SK-N-SH (cell line): ENCODE data around the gene GALNT18. TPM values are rescaled to one million over a fixed set of nuclear protein-coding genes. Genes with fewer than 3 reads are reported as not detected.
A peak's percentile ranks its signal among the peaks of the same experiment; 100 is the strongest.

Source experiments
- CTCF ChIA-PET: fragments of 300-600, 350-600 bp; formaldehyde crosslinking; extraction: SDS; loops from one replicate; lab custom pipeline; 2021; lab: Yijun Ruan, JAX
- POLR2A ChIA-PET: fragments of 350-600 bp; sonication (Branson Sonifier 250); formaldehyde crosslinking; extraction: SDS; loops from one replicate; lab custom pipeline; 2020; ENCODE audit warnings: antibody characterized with exemption, inconsistent platforms; lab: Yijun Ruan, JAX
- DNase-seq: peaks from one replicate; pipeline ENCODE4 v3.0.0; 2012
- H2AFZ ChIP-seq: fragments of 200-600 bp; sonication (generic); 2 replicates; pipeline ENCODE4 v1.8.1; 2016; ENCODE audit warnings: antibody characterized with exemption, mild to moderate bottlenecking, low read depth
- H3F3A ChIP-seq: fragments of 200-600 bp; sonication (generic); replicated peaks from 2 replicates; pipeline ENCODE3; 2016; ENCODE audit warnings: antibody characterized with exemption, mild to moderate bottlenecking; ENCODE audit not compliant: insufficient read depth
- H3K27ac ChIP-seq, 2 experiments: fragments of 200-500 bp in 1 of 2; fragments of 200-600 bp in 1 of 2; sonication (Bioruptor generic) in 1 of 2; sonication (generic), shearing (Covaris generic) in 1 of 2; 2 replicates each; pipeline versions ENCODE4 v1.5.1 to v1.6.1; 2014 to 2016; ENCODE audit warnings: low read depth in 2 of 2, inconsistent platforms in 1 of 2, low read length in 1 of 2, mild to moderate bottlenecking in 1 of 2, mixed read lengths in 1 of 2
- H3K27me3 ChIP-seq: fragments of 200-600 bp; sonication (generic), shearing (Covaris generic); 2 replicates; pipeline ENCODE4 v1.6.1; 2016; ENCODE audit warnings: mixed run types; ENCODE audit not compliant: insufficient read depth
- H3K36me3 ChIP-seq, 2 experiments: fragments of 200-500 bp in 1 of 2; fragments of 200-600 bp in 1 of 2; sonication (Bioruptor generic) in 1 of 2; sonication (generic) in 1 of 2; replicated peaks in 1 of 2; 2 replicates each; pipeline versions ENCODE3 to v1.5.1; 2014 to 2016; ENCODE audit warnings: low read length in 1 of 2, mild to moderate bottlenecking in 1 of 2; ENCODE audit not compliant: insufficient read depth in 2 of 2, control insufficient read depth in 1 of 2
- H3K4me1 ChIP-seq, 2 experiments: fragments of 200-500 bp in 1 of 2; fragments of 200-600 bp in 1 of 2; sonication (Bioruptor generic) in 1 of 2; sonication (generic), shearing (Covaris generic) in 1 of 2; 2 replicates each; pipeline versions ENCODE4 v1.5.1 to v1.6.1; 2014 to 2016; ENCODE audit warnings: low read depth in 1 of 2, low read length in 1 of 2, mixed run types in 1 of 2; ENCODE audit not compliant: insufficient read depth in 2 of 2, control insufficient read depth in 1 of 2
- H3K4me2 ChIP-seq: fragments of 200-600 bp; sonication (generic), shearing (Covaris generic); 2 replicates; pipeline ENCODE4 v1.6.1; 2017; ENCODE audit warnings: mixed run types
- H3K4me3 ChIP-seq, 2 experiments: fragments of 200-500 bp in 1 of 2; fragments of 200-600 bp in 1 of 2; sonication (Bioruptor generic) in 1 of 2; sonication (generic), shearing (Covaris generic) in 1 of 2; 2 replicates each; pipeline versions ENCODE4 v1.5.1 to v1.8.1; 2014 to 2016; ENCODE audit warnings: low read depth in 2 of 2, inconsistent platforms in 1 of 2, low read length in 1 of 2, mild to moderate bottlenecking in 1 of 2, mixed read lengths in 1 of 2, moderate library complexity in 1 of 2
- H3K79me2 ChIP-seq: fragments of 200-600 bp; sonication (generic); 2 replicates; pipeline ENCODE4 v1.8.1; 2017; ENCODE audit warnings: mild to moderate bottlenecking; ENCODE audit not compliant: insufficient read depth
- H3K9ac ChIP-seq: fragments of 200-600 bp; sonication (generic); 2 replicates; pipeline ENCODE4 v1.6.1; 2017; ENCODE audit warnings: mixed run types
- H3K9me2 ChIP-seq: fragments of 200-600 bp; sonication (generic); 2 replicates; pipeline ENCODE4 v1.6.1; 2017; ENCODE audit warnings: mixed run types
- H3K9me3 ChIP-seq: fragments of 200-600 bp; sonication (generic); 2 replicates; pipeline ENCODE4 v1.6.1; 2017; ENCODE audit warnings: mixed run types, mild to moderate bottlenecking, moderate library complexity
- H4K20me1 ChIP-seq: fragments of 200-600 bp; sonication (generic); 2 replicates; pipeline ENCODE4 v1.6.1; 2017; ENCODE audit warnings: mild to moderate bottlenecking, mixed run types; ENCODE audit not compliant: insufficient read depth
- ELF1 ChIP-seq: IDR thresholded peaks from 2 replicates; pipeline ENCODE4 v1.4.0; 2012
- EP300 ChIP-seq, 2 experiments: IDR thresholded peaks; 2 replicates each; pipeline versions ENCODE4 v1.4.0 to v1.6.1; 2012; ENCODE audit warnings: borderline replicate concordance in 1 of 2, low read depth in 1 of 2, low read length in 1 of 2
- FOXJ3 ChIP-seq: sonication (generic); formaldehyde crosslinking; IDR thresholded peaks from 2 replicates; pipeline ENCODE4 v1.5.1; 2020; ENCODE audit warnings: mild to moderate bottlenecking, missing genetic modification reagents
- FOXM1 ChIP-seq: IDR thresholded peaks from 2 replicates; pipeline ENCODE4 v1.4.0; 2012; ENCODE audit warnings: low read depth, mild to moderate bottlenecking
- GATA2 ChIP-seq: sonication (generic); formaldehyde crosslinking; IDR thresholded peaks from 2 replicates; pipeline ENCODE4 v1.5.0; 2020; ENCODE audit warnings: mild to moderate bottlenecking, missing genetic modification reagents
- JUND ChIP-seq: IDR thresholded peaks from 2 replicates; pipeline ENCODE4 v1.4.0; 2012
- MXI1 ChIP-seq: IDR thresholded peaks from 2 replicates; pipeline ENCODE4 v1.6.1; 2012; ENCODE audit warnings: mild to moderate bottlenecking, low read depth, low read length, improper control_type of control experiment
- NFIC ChIP-seq: IDR thresholded peaks from 2 replicates; pipeline ENCODE4 v1.4.0; 2012; ENCODE audit warnings: borderline replicate concordance
- NRF1 ChIP-seq: IDR thresholded peaks from 2 replicates; pipeline ENCODE4 v1.6.1; 2012; ENCODE audit warnings: low read depth, mild to moderate bottlenecking, low read length
- PBX3 ChIP-seq: IDR thresholded peaks from 2 replicates; pipeline ENCODE4; 2012
- POLR2AphosphoS5 ChIP-seq: IDR thresholded peaks from 2 replicates; pipeline ENCODE4 v1.6.1; 2012; ENCODE audit warnings: low read depth, low read length
- RAD21 ChIP-seq: IDR thresholded peaks from 2 replicates; pipeline ENCODE4 v1.6.1; 2012; ENCODE audit warnings: mild to moderate bottlenecking, low read length
- RCOR1 ChIP-seq: fragments of 150-350 bp; IDR thresholded peaks from 2 replicates; pipeline ENCODE4 v1.6.1; 2017; ENCODE audit warnings: antibody characterized with exemption, low read length
- RFX5 ChIP-seq: IDR thresholded peaks from 2 replicates; pipeline ENCODE4 v1.6.1; 2012; ENCODE audit warnings: mild to moderate bottlenecking, improper control_type of control experiment, low read length
- RXRA ChIP-seq: IDR thresholded peaks from 2 replicates; pipeline ENCODE4 v1.4.0; 2012; ENCODE audit warnings: low read depth, mild to moderate bottlenecking, borderline replicate concordance
- SIN3A ChIP-seq: IDR thresholded peaks from 2 replicates; pipeline ENCODE4 v1.6.1; 2012; ENCODE audit warnings: low read depth, mild to moderate bottlenecking, low read length, moderate library complexity, borderline replicate concordance
- SMC3 ChIP-seq: IDR thresholded peaks from 2 replicates; pipeline ENCODE4 v1.6.1; 2012; ENCODE audit warnings: low read depth, low read length, improper control_type of control experiment
- TAF1 ChIP-seq: IDR thresholded peaks from 2 replicates; pipeline ENCODE4 v1.6.1; 2012; ENCODE audit warnings: low read depth, mild to moderate bottlenecking, low read length, moderate library complexity, borderline replicate concordance
- TCF12 ChIP-seq: IDR thresholded peaks from 2 replicates; pipeline ENCODE4 v1.4.0; 2012
- WGBS: methylation state at CpG from one replicate; pipeline ENCODE4 v1.1.6; 2017; ENCODE audit warnings: low lambda C conversion rate; 5-methylcytosine and 5-hydroxymethylcytosine counted together
- polyA plus RNA-seq, 3 experiments: library from polyadenylated mRNA; depleted of rRNA; stranded (reverse); fragments of >200 nt; gene quantifications; 2 replicates each; pipeline ENCODE4 v1.2.3, GENCODE V29; 2012
- TF ChIP-seq, protein P1 (sequence below): IDR thresholded peaks from 2 replicates; pipeline ENCODE4 v1.4.0; 2012; ENCODE audit warnings: low read depth, borderline replicate concordance

Gene GALNT18
- polyA plus RNA-seq, 1 of the 3 experiments (the other 2 are of a cell fraction) = 0.64 TPM

- no peak for DNase-seq
- H4K20me1 ChIP-seq = no peaks in the 10 kb centered on the region
- no peaks in the 10 kb centered on the region for H3K79me2 ChIP-seq
- no peaks in the 10 kb centered on the region for H3K9me2 ChIP-seq
- WGBS = 91% methylated on average over 3 of the region's 3 CpGs
- no peak overlapping the region for H3K9ac ChIP-seq
- H3K27ac ChIP-seq = no peak overlapping the region
- ChIA-PET CTCF (interaction anchor here (1.3 kb wide), 1 partner anchor 16 kb away, joined by 3 read pairs; no protein-coding TSS in a partner anchor), POLR2A (no interaction called here)
- no peak overlapping the region for H3K4me2 ChIP-seq
- H2AFZ ChIP-seq = no peak overlapping the region
- TF ChIP-seq EP300 (IDR thresholded peaks at IDR 0.05; ENCODE audit: borderline replicate concordance in 1 of 2, low read depth in 1 of 2, low read length in 1 of 2) (no peak), RAD21 (no peak), TAF1 (no peak)
- H3K27me3 ChIP-seq = peaks cover 32% of the 10 kb centered on the region
- H3K9me3 ChIP-seq = no peaks in the 10 kb centered on the region
- no peak overlapping the region for H3K4me3 ChIP-seq
- H3F3A ChIP-seq = no peaks in the 10 kb centered on the region
- H3K36me3 ChIP-seq = no peaks in the 10 kb centered on the region
- peaks cover 0 to 24% of the 10 kb centered on the region in 2 experiments; a peak in 1 of 4 replicates for H3K4me1 ChIP-seq
These were observed 2.4 kb upstream of the GALNT18 start for GRCh38 chr11:11624204-11624603.

DNA sequence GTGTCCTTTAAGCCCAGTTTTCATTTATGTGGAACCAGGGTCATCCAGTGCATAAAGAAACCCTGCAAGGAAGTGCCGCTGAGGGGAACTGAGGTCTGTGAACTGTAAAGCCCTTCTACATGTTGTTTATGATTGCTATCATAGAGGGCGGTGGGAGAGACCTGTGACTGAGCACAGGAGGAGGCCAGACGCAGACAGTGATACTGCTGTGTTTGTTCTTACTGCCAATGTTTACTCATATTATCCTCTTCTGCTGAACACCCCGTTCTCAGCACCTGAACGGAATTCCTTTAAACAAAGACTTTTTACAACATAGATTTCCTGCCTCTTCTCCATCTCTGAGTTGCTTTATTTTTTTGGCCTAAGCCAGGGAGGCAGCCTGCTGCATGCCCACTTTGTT is 967 bp upstream of the GALNT18 start:
- TF ChIP-seq MXI1 = no peak
- TF ChIP-seq RFX5 = no peak
- no peak for TF ChIP-seq GATA2 (CRISPR knock-in tag)
- no peak for TF ChIP-seq FOXM1
- TF ChIP-seq JUND = no peak
- no peak for TF ChIP-seq RCOR1
- no peak for TF ChIP-seq RAD21
- TF ChIP-seq NFIC = no peak
- TF ChIP-seq POLR2AphosphoS5 = no peak
- no peak for TF ChIP-seq SIN3A
- TF ChIP-seq TCF12 = no peak
- no peak for TF ChIP-seq RXRA
- TF ChIP-seq, protein P1, sequence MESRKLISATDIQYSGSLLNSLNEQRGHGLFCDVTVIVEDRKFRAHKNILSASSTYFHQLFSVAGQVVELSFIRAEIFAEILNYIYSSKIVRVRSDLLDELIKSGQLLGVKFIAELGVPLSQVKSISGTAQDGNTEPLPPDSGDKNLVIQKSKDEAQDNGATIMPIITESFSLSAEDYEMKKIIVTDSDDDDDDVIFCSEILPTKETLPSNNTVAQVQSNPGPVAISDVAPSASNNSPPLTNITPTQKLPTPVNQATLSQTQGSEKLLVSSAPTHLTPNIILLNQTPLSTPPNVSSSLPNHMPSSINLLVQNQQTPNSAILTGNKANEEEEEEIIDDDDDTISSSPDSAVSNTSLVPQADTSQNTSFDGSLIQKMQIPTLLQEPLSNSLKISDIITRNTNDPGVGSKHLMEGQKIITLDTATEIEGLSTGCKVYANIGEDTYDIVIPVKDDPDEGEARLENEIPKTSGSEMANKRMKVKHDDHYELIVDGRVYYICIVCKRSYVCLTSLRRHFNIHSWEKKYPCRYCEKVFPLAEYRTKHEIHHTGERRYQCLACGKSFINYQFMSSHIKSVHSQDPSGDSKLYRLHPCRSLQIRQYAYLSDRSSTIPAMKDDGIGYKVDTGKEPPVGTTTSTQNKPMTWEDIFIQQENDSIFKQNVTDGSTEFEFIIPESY = no peak
- no peak for TF ChIP-seq FOXJ3
- no peak for TF ChIP-seq SMC3
- no peak for TF ChIP-seq ELF1
- TF ChIP-seq TAF1 = no peak
- TF ChIP-seq PBX3 = no peak
- no peak for TF ChIP-seq NRF1
- WGBS = 79% methylated on average over 5 of the region's 5 CpGs
- Histone ChIP-seq H3F3A (no peaks in the 10 kb centered on the region), H3K27ac (no peak overlapping the region), H3K4me1 (peaks cover 0 to 26% of the 10 kb centered on the region in 2 experiments; a peak in 1 of 4 replicates), H2AFZ (no peak overlapping the region), H4K20me1 (no peaks in the 10 kb centered on the region), H3K36me3 (no peaks in the 10 kb centered on the region), H3K4me2 (no peak overlapping the region), H3K4me3 (no peak overlapping the region), H3K27me3 (peaks cover 37% of the 10 kb centered on the region), H3K9me3 (no peaks in the 10 kb centered on the region), H3K9me2 (no peaks in the 10 kb centered on the region), H3K79me2 (no peaks in the 10 kb centered on the region), H3K9ac (no peak overlapping the region)
- ChIA-PET POLR2A (no interaction called here), CTCF (interaction anchor here (1.1 to 2.2 kb wide), 4 partner anchors 10 to 585 kb away, joined by 4 to 7 read pairs (median 6); no protein-coding TSS in a partner anchor)
- peak; percentile 9 for DNase-seq
